Stimulated activated CD8-positive, alpha-beta memory T cell treated with anti-CD3 and anti-CD28 coated beads, Interleukin-12 subunit alpha, Interleukin-12 subunit beta, amount 100 ng/mL, for 24 hours (primary cell): ENCODE results near the gene ZNF592.

ENCODE experiments used
- DNase-seq: peaks from one replicate; pipeline ENCODE4 v3.0.0-alpha.2; 2020; ENCODE audit errors: extremely low read depth

ZNF592 gene

GRCh38 chr15:84781495-84781894, 33.1 kb downstream of the ZNF592 start:
- no peak for DNase-seq

- DNase-seq = no peak
Observed at GRCh38 chr15:84782346-84782745, 34.0 kb downstream of the ZNF592 start.

DNA sequence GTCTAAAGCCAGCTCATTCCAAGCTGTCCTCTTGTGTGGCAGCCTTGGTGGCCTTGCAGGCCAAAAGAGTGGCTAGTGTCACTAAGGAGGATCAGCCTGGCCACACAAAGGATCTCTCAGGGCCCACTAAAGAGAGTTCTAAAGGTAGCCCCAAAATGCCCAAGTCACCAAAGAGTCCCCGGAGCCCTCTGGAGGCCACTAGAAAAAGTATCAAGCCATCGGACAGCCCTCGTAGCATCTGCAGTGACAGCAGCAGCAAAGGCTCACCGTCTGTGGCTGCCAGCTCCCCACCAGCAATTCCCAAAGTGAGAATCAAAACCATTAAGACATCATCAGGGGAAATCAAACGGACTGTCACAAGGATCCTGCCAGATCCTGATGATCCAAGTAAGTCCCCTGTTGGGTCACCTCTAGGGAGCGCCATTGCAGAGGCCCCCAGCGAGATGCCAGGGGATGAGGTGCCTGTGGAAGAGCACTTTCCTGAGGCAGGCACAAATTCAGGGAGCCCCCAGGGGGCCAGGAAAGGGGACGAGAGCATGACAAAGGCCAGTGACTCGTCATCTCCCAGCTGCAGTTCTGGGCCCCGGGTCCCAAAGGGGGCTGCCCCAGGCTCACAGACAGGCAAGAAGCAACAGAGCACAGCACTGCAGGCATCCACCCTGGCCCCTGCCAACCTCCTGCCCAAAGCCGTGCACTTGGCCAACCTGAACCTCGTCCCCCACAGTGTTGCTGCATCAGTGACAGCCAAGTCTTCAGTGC, 35.3 kb downstream of the ZNF592 start:
- no peak for DNase-seq

- DNase-seq = no peak
Observed at GRCh38 chr15:84784262-84784661, 35.9 kb downstream of the ZNF592 start.

DNA sequence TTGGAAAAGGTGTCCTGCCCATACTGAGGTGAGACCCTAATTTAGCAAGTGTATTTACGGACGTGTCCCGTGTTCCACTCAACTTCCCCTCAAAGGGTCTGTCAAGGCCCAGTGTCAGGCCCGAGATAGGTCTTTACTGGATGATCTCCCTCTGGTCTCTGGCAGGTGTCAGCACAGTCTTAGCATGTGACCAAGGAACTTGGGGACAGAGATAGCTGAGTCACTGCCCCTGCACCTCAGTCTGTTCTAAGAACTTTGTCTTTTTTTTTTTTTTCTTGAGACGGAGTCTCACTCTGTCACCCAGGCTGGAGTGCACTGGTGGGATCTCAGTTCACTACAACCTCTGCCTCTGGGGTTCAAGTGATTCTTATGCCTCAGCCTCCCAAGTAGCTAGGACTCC, 36.7 kb downstream of the ZNF592 start:
- no peak for DNase-seq

- DNase-seq = no peak
Observed at GRCh38 chr15:84788500-84788899, 40.1 kb downstream of the ZNF592 start.

DNA sequence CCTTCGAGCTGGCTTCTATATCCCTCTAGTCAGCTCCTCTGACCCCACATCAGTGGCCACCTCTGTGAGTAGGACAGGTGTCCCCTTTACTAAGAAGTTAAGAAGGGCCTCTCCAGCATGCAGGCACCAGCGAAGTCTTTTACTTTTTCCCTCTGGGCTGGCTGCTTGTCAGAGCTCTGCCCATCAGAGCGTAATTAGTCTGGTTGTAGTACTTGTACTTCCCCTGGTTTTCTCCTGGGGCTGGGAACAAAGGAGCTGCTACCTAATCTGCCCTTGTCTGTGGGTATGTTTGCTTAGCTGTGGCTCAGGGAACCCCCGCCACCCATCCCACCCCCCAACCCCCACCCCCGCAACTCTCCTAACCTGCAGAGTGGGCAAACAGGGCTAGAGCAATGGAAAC, 41.4 kb downstream of the ZNF592 start:
- no peak for DNase-seq

DNA sequence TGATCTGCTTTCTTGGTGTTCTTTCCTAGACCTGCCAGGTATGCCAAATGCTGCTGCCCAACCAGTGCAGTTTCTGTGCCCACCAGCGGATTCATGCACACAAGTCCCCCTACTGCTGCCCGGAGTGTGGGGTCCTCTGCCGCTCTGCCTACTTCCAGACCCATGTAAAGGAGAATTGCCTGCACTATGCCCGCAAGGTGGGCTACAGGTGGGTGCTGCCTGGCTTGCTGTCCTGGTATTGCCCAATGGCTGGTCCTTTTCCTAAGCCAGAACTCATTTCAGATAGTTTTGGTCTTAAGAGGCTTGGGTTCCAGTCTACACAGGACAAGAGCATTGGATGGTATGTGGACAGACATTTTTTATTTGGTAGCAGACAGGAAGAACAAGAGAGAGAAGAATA, 42.3 kb downstream of the ZNF592 start:
- DNase-seq = no peak

GRCh38 chr15:84791763-84792162, 43.4 kb downstream of the ZNF592 start:
- no peak for DNase-seq

DNA sequence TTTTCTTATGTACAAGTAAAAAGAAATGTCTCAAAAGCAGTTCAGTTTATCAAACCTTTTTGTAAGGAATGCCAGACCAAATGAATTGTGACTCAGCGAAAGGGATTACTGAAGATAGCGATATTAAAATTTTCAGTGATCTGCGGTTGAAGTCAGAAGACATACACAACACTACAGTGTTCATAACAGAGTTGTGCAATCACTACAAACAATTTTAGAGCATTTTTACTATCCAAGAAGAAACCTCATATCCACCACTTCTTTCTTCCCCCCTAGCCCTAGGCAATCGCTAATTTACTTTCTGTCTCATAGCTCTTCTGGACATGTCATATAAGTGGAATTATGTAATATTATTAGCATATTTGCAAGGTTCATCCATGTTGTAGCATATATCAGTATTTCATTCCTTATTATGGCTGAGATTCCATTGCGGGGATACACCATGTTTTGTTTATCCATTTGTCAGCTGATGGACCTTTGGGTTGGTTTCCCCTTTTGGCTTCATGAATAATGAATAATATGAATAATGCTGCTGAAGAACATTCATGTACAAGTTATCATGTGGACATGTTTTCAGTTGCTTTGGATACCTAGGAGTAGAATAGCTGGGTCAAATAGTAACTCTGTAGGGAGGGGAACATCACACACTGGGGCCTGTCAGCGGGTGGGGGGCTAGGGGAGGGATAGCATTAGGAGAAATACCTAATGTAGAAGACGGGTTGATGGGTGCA, 45.2 kb downstream of the ZNF592 start:
- no peak for DNase-seq

- DNase-seq = no peak
Observed at GRCh38 chr15:84794162-84794547, 45.8 kb downstream of the ZNF592 start.

GRCh38 chr15:84795186-84795585, 46.8 kb downstream of the ZNF592 start:
- DNase-seq = no peak

GRCh38 chr15:84797212-84797611, 48.8 kb downstream of the ZNF592 start:
- DNase-seq = no peak

- no peak for DNase-seq
Observed at GRCh38 chr15:84797801-84798200, 49.4 kb downstream of the ZNF592 start.

- no peak for DNase-seq
Observed at GRCh38 chr15:84798436-84798946, 50.1 kb downstream of the ZNF592 start.

DNA sequence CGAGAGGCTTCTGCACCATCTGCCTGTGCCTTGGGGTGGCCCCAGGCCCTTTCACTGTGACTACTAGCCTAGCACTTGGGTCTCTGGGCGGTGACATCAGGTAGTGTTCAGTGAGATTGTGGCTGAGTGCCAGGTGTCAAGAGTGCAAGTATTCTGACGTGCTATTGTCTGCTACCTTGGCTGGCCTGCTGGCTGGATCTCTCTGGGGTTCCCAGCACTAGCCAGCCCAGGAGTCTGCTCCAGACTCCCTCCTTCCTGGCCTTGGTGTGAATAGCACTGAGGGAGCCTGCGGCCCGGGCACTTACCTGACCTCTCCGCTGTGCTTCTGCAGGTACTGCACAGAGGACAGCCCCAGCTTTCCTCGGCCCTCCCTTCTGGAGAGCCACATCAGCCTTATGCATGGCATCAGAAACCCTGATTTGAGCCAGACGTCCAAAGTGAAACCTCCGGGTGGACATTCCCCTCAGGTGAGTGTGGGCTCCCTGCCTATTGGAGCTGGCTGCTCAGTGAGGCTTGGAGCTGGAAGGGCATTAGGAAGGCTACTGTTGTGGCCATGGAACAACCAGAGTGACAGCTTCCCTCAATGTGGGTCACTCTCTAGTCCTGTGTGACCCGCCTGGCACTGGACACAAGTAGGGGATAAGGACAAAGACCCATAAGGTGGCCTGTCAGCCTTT, 51.3 kb downstream of the ZNF592 start:
- no peak for DNase-seq

DNA sequence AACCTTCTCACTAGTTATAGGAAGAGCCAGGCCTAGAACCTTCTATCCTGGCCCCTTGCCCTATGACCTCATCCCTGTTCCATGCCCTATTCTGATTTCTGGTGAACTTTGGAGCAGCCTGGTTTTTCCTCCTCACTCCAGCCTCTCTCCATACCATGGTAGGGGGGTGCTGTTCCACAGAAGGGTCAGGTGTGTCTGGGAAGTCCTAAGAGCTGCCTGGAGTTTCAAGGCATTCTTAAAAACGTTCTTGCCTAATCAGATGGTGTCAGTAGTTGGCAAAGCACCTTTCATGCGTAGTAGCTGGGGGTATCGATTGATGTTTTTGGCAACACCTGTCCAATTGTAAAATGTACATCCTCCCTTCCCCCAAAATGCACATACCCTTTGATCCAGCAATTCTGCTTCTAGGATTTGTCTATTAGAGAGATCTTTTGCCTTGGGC, 52.0 kb downstream of the ZNF592 start:
- DNase-seq = no peak

DNA sequence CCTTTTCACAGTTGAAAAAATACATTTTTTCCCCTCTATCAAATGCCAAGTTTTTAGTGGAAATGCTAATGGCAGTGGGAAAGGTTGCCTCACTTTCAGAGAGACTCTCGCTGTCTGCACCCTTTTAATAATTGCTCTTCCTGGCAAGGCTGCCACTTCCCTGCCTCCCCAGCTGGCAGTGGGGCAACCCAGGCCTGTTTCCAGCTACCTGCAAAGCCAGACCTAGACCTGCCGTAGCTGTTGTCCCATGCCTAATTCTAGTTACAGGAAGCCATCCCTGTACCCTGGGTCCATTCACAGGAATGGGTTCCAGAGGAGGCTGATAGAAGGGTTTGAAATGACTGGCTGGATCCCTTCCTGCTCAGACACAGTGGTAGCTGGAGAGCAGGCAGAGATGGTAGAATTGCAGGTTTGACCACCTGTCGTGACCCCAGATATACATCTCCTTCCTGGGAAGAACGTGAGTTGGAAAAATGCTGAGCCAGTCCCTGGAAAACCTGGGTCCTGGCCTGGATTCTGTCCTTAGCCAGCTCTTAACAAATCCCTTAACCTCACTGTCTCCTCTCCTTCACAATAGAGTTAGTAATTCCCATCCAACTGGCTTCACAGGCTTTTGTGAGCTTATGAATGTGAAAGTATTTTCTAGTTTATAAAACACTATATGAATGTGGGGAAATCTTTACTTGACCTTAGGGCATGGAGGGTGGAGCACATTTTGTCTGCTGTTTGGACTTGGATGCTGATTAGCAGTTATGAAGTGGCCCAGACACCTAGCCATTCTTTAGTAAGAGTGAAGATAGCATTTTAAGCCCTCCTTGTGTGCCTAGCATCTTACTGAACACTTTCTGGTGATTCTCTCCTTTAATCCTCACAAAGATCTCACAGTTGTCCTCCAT, 55.9 kb downstream of the ZNF592 start:
- no peak for DNase-seq

- no peak for DNase-seq
Observed at GRCh38 chr15:84805221-84805620, 56.8 kb downstream of the ZNF592 start.

DNA sequence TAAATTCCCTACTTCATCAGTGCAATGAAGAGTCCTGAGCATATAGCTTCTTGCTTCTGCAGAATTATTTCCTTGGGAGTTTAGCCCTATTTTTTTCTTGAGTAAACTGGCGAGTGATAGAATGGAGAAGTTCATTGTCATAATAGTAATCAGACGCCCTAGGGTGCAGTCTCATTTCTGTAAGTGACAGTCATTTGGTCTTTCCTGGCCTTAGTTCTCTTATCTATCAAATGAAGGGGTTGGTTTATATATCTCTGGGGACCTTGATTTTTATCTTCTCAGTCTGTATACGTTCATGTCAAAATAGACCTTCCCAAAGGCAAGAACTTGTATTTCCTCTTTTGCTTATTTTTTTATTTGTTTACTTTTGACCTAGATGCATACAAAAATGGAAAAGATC, 58.8 kb downstream of the ZNF592 start:
- DNase-seq = no peak

- no peak for DNase-seq
Observed at GRCh38 chr15:84810073-84810840, 61.9 kb downstream of the ZNF592 start.
